Chondrocyte (in vitro differentiated cells): ENCODE measurements around the gene RAB30. TPM values are rescaled to one million over a fixed set of nuclear protein-coding genes. Genes with fewer than 3 reads are reported as not detected.

Source experiments
- DNase-seq: peaks from one replicate; pipeline ENCODE4 v3.0.0; 2021; ENCODE audit warnings: mixed read lengths, low spot score
- H3K27ac Mint-ChIP-seq: one replicate; pipeline ENCODE4 v1.8.0; 2021; ENCODE audit warnings: mild to moderate bottlenecking, moderate library complexity, mixed read lengths; ENCODE audit not compliant: unreplicated experiment
- H3K27me3 Mint-ChIP-seq: 2 replicates; pipeline ENCODE4 v1.8.0; 2021; ENCODE audit warnings: low read depth, mixed read lengths
- H3K36me3 Mint-ChIP-seq: 2 replicates; pipeline ENCODE4 v1.8.0; 2021; ENCODE audit warnings: low read depth, mixed read lengths
- H3K4me1 Mint-ChIP-seq: 2 replicates; pipeline ENCODE4 v1.8.0; 2021; ENCODE audit warnings: low read depth, mild to moderate bottlenecking, mixed read lengths
- H3K4me3 Mint-ChIP-seq: one replicate; pipeline ENCODE4 v1.8.0; 2021; ENCODE audit warnings: mild to moderate bottlenecking, moderate library complexity, mixed read lengths; ENCODE audit not compliant: unreplicated experiment
- H3K9me3 Mint-ChIP-seq: 2 replicates; pipeline ENCODE4 v1.8.0; 2021; ENCODE audit warnings: low read depth, mixed read lengths
- CTCF ChIP-seq: fragments of 200-600 bp; sonication (generic); IDR thresholded peaks from 2 replicates; pipeline ENCODE4 v1.5.0; 2021; ENCODE audit warnings: antibody characterized with exemption, mild to moderate bottlenecking, moderate library complexity
- total RNA-seq: library from RNA; stranded (reverse); gene quantifications from 3 replicates; pipeline ENCODE4 v1.2.1, GENCODE V29; 2021

The RAB30 gene
- total RNA-seq, 1 donor from 2014 or later: 52.6 TPM

GRCh38 chr11:83115551-83115950 is 43.9 kb upstream of the RAB30 start:
- no peaks in the 10 kb centered on the region for H3K36me3 Mint-ChIP-seq
- peaks cover 10% of the 10 kb centered on the region for H3K4me1 Mint-ChIP-seq
- H3K9me3 Mint-ChIP-seq: no peaks in the 10 kb centered on the region
- no peak for DNase-seq
- H3K27ac Mint-ChIP-seq: no peak overlapping the region
- H3K4me3 Mint-ChIP-seq: no peak overlapping the region
- TF ChIP-seq CTCF: no peak
- no peaks in the 10 kb centered on the region for H3K27me3 Mint-ChIP-seq

GRCh38 chr11:83115026-83115425 is 43.3 kb upstream of the RAB30 start:
- no peaks in the 10 kb centered on the region for H3K9me3 Mint-ChIP-seq
- no peak overlapping the region for H3K27ac Mint-ChIP-seq
- H3K4me3 Mint-ChIP-seq: no peak overlapping the region
- no peaks in the 10 kb centered on the region for H3K27me3 Mint-ChIP-seq
- H3K36me3 Mint-ChIP-seq: no peaks in the 10 kb centered on the region
- no peak for DNase-seq
- TF ChIP-seq CTCF: no peak
- H3K4me1 Mint-ChIP-seq: peaks cover 10% of the 10 kb centered on the region

GRCh38 chr11:83112886-83113285 is 41.2 kb upstream of the RAB30 start:
- Mint-ChIP-seq H3K36me3 (no peaks in the 10 kb centered on the region), H3K4me3 (no peak overlapping the region), H3K4me1 (peaks cover 3% of the 10 kb centered on the region), H3K9me3 (no peaks in the 10 kb centered on the region), H3K27ac (no peak overlapping the region), H3K27me3 (no peaks in the 10 kb centered on the region)
- no peak for DNase-seq
- no peak for TF ChIP-seq CTCF

- no peak overlapping the region for H3K27ac Mint-ChIP-seq
- H3K36me3 Mint-ChIP-seq: no peaks in the 10 kb centered on the region
- no peak overlapping the region for H3K4me3 Mint-ChIP-seq
- H3K9me3 Mint-ChIP-seq: no peaks in the 10 kb centered on the region
- no peaks in the 10 kb centered on the region for H3K4me1 Mint-ChIP-seq
- peaks cover 3% of the 10 kb centered on the region for H3K27me3 Mint-ChIP-seq
- no peak for TF ChIP-seq CTCF
- DNase-seq: no peak
Measured at GRCh38 chr11:83105168-83105567, 33.5 kb upstream of the RAB30 start.

GRCh38 chr11:83102834-83103233 is 31.1 kb upstream of the RAB30 start:
- H3K36me3 Mint-ChIP-seq: no peaks in the 10 kb centered on the region
- no peak for DNase-seq
- no peak overlapping the region for H3K4me3 Mint-ChIP-seq
- no peak for TF ChIP-seq CTCF
- peaks cover 3% of the 10 kb centered on the region for H3K27me3 Mint-ChIP-seq
- no peak overlapping the region for H3K27ac Mint-ChIP-seq
- peaks cover 3% of the 10 kb centered on the region for H3K4me1 Mint-ChIP-seq
- no peaks in the 10 kb centered on the region for H3K9me3 Mint-ChIP-seq
